ENCODE results near the gene TMEM61. TPM values are rescaled to one million over a fixed set of nuclear protein-coding genes. Genes with fewer than 3 reads are reported as not detected.
A peak's percentile ranks its signal among the peaks of the same experiment; 100 is the strongest.
"Not testable (repeated sequence)": the region's sequence is repeated elsewhere in the genome, so short reads cannot be mapped to it uniquely, and the experiment has no call there.

Gene TMEM61
- total RNA-seq (2014; rRNA removed; shearing (Covaris generic)): not detected in 2 replicates

GRCh38 chr1:54980528-54981241 lies at the start of gene TMEM61:
Gene TMEM61, plus strand, starts transcription at chr1:54980628. Its CDS starts 438 bp downstream, at chr1:54981066.
- no peak for DNase-seq (ENCODE audit: low read depth)

DNA sequence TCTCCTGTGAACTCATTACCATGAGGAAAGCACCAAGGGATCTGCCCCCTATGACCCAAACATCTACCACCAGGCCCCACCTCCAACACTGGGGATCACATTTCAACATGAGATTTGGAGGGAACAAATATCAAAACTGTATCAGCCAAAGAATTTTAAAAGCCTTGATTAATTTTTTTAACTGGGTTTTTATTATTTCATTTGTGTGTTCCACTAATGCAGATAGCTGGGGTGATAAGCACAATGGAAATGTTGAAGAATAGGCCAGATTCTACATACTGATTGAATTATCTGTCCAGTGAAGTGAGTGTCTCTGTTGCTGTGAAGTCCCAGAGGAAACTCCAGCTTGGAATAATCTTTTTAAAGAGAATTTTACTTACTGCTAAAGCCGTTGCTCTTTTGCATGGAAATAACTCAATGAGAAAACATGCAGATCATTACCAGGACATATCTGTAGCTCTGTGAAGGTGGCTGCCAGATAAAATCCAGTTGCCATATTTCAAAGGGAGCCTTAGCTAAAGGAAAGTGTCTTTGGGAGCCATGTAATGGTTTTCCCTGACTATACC lies 49.1 kb upstream of the TMEM61 start:
- no peak for DNase-seq (ENCODE audit: low read depth)

GRCh38 chr1:54934081-54934480 lies 46.3 kb upstream of the TMEM61 start:
- DNase-seq (ENCODE audit: low read depth): not testable (repeated sequence)

GRCh38 chr1:54934869-54935268 lies 45.6 kb upstream of the TMEM61 start:
- peak; percentile 93 for DNase-seq (ENCODE audit: low read depth)

- no peak for DNase-seq (ENCODE audit: low read depth)
These were observed 43.6 kb upstream of the TMEM61 start for GRCh38 chr1:54936791-54937190.

- peak; percentile 58 for DNase-seq (ENCODE audit: low read depth)
These were observed 43.0 kb upstream of the TMEM61 start for GRCh38 chr1:54937469-54937868.

DNA sequence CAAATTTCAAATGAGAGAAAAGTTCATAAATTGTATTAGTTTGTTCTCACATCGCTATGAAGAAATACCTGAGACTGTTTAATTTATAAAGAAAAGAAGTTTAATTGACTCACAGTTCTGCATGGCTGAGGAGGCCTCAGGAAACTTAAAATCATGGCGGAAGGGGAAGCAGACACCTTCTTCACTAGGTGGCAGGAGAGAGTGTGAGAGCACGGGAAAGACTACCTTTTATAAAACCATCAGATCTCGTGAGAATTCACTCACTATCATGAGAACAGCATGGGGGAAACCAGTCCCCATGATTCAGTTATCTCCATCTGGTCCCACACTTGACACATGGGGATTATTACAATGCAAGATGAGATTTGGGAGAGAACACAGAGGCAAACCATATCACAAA lies 41.5 kb upstream of the TMEM61 start:
- DNase-seq (ENCODE audit: low read depth): not testable (repeated sequence)

DNA sequence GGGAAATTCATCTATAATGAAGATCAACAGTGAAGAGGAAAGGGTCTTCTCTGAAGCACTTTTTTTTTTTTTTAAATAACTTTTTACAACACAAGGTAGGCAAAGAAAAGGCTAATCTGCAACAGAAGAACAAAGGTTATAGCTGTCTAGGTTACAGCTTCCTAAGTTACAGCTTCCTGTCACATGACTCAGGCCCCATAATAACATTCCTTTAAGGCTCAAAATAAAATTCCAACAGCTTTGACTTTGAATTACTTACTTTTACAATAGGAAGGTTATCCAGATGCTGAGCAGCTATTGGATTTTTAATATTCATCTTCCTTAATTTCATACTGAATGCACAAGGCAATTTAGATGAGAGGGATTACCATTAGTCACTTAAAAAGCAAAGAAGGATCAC lies 40.4 kb upstream of the TMEM61 start:
- DNase-seq (ENCODE audit: low read depth): peak; percentile 51

DNA sequence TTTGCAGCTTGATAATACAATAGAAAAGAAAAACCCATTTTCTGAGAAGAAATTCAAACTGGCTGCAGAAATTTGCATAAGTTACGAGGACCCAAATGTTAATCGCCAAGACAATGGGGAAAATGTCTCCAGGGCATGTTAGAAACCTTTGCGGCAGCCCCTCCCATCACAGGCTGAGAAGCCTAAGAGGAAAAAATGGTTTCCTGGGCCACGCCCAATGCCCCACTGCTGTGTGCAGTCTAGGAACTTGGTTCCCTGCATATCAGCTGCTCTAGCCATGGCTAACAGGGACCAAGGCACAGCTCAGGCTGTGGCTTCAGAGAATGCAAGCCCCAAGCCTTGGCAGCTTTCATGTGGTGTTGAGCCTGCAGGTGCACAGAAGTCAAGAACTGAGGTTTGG lies 37.5 kb upstream of the TMEM61 start:
- no peak for DNase-seq (ENCODE audit: low read depth)

GRCh38 chr1:54944610-54945392 lies 35.6 kb upstream of the TMEM61 start:
- DNase-seq (ENCODE audit: low read depth): peak; percentile 79

DNA sequence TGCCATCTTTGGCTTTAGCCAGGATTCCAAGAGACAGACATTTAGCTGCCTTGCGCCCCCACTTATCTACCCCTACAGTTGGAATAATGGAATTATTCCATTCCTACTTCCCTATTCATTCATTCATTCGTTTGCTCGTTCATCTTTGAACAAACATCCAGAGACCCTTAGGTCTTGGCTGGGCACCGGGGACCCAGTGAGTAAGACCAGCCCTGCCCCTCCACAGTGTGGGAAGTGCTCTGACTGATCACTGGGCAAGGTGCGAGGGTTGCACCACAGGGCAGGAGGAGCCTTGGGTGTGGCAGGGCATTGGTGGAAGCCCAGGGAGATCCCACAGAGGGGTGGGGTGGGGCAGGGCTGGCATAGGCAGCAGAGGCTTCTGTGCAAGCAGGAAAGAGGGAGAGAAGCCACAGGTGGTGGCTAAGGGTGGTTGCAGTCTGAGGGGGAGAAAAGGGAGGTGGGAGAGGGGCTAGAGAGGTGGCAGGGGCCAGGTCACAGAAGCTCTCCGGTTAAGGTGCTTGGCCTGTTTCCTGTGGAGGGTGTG lies 35.0 kb upstream of the TMEM61 start:
- DNase-seq (ENCODE audit: low read depth): no peak

DNA sequence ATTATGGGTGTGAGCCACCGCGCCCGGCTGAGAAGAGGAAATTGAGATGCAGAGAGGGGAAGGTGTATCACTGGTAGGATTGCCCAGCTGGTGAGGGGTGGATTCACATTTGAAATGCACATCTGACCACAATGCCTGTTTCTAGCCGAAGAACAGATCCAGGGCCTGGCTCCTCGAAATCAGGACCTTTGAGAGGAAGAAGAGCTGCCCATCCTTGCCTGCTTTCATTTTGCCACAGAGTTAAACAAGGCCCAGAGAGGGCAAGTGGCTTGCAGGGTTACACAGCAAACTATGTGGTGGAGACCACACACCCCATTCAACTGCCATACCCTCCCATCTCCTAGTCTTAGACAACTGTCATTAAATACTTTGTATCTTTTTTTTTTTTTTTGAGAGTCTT lies 32.9 kb upstream of the TMEM61 start:
- no peak for DNase-seq (ENCODE audit: low read depth)

DNA sequence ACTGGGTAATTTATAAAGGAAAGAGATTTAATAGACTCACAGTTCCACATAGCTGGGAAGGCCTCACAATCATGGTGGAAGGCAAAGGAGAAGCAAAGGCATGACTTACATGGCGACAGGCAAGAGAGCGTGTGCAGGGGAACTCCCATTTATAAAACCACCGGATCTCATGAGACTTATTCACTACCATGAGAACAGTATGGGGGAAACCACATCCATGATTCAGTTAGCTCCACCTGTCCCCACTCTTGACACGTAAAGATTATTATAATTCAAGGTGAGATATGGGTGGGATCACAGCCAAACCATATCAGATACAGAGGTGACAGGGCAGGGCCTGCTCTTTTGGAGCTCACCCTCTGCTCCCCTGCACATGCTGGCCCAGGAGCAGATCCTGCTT lies 31.4 kb upstream of the TMEM61 start:
- DNase-seq (ENCODE audit: low read depth): no peak

DNA sequence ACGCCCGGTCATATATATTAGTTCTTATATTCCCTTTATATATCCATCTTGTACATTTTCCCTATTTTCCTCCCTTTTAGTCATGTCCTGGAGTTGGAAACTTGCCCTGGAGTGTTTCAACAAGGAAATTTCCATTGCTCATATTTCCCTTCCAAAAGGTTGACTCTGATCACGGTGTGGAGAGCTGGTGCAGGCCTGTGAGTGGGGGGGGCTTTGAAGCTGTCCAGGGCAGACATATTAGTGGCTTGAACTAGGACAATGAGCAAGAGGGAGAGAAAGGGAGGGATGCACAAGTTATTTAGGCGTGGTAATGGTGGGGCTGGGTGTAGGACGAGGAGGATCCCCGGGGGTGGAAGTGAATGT lies 30.4 kb upstream of the TMEM61 start:
- no peak for DNase-seq (ENCODE audit: low read depth)

DNA sequence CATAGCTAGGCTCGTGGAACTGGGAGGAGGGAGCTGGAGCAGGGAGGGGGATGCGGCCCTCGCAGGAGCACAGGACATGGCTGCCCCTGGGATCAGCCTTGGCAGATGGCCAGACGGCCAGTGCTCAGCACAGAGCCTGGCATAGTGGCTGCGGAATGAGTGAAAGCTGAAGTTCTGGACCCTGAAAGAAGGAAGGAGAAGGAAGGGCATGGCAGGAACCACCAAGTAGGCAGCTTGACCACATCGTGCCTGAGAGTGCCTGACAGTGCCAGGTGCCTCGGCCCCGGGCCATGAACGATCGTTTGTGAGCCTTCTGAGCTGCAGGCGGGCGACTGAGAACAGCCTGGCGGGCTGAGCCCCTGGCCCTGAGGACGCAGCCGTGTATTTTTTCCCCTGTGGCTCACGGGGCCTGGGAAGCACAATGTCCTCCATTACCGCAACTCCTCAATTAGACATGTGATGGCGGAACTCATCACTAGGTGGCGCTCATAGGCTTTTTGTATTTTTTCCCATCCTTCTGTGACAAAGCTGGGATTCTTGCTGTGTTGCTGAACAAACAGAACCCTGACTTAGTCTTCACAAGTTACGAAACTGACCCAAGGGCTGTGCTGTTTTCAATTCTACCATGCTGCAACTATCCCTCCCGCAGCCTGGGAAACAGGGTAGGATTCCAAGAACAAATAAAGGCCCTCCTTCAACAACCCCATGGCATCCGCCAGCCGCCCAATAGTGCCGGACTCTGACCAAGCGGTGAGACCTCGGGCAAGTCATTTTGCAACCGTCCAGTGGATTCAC lies 29.9 kb upstream of the TMEM61 start:
- DNase-seq (ENCODE audit: low read depth): peak; percentile 77

DNA sequence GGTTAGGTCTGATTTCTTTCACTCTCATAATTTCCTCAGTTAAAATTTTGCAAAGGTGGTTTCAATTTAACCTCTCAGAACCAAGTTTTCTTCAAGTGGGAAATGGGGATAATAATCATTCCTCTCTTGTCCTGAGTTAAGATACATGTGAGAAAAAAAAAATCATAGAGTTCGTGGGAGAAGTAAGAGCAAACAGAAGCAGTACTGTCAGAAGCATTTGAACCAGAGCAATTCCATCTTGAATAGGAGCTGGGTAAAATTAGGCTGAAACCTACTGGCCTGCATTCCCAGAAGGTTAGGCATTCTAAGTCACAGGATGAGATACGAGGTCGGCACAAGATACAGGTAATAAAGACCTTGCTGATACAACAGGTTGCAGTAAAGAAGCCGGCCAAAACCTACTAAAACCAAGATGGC lies 28.6 kb upstream of the TMEM61 start:
- no peak for DNase-seq (ENCODE audit: low read depth)

GRCh38 chr1:54952950-54953718 lies 27.3 kb upstream of the TMEM61 start:
- DNase-seq (ENCODE audit: low read depth): peak; percentile 91

GRCh38 chr1:54953846-54954245 lies 26.6 kb upstream of the TMEM61 start:
- no peak for DNase-seq (ENCODE audit: low read depth)

- DNase-seq (ENCODE audit: low read depth): peak; percentile 38
These were observed 25.1 kb upstream of the TMEM61 start for GRCh38 chr1:54955359-54955758.

GRCh38 chr1:54956726-54957125 lies 23.7 kb upstream of the TMEM61 start:
- DNase-seq (ENCODE audit: low read depth): no peak

- DNase-seq (ENCODE audit: low read depth): no peak
These were observed 21.2 kb upstream of the TMEM61 start for GRCh38 chr1:54959241-54959640.
